ENCODE data around the gene SMG6. TPM values are rescaled to one million over a fixed set of nuclear protein-coding genes. Genes with fewer than 3 reads are reported as not detected.
A peak's percentile ranks its signal among the peaks of the same experiment; 100 is the strongest.

SMG6 gene
- total RNA-seq, 1 donor from 2014 or later = 9.2 TPM

GRCh38 chr17:2055292-2056205 is 248.0 kb downstream of the SMG6 start:
- FAIRE-seq = no peak
- Histone ChIP-seq H3K4me3 (ENCODE audit: low read depth, low read length) (peak overlapping the region; percentile 44), H3K27me3 (ENCODE audit: control insufficient read depth, insufficient read depth, low read length) (no peaks in the 10 kb centered on the region), H3K36me3 (ENCODE audit: control insufficient read depth, insufficient read depth, low read length) (peaks cover 2% of the 10 kb centered on the region)
- TF ChIP-seq CTCF (IDR thresholded peaks at IDR 0.05; ENCODE audit: insufficient read depth, low read length, severe bottlenecking) = no peak
- no peak for DNase-seq (ENCODE audit: low read depth)

DNA sequence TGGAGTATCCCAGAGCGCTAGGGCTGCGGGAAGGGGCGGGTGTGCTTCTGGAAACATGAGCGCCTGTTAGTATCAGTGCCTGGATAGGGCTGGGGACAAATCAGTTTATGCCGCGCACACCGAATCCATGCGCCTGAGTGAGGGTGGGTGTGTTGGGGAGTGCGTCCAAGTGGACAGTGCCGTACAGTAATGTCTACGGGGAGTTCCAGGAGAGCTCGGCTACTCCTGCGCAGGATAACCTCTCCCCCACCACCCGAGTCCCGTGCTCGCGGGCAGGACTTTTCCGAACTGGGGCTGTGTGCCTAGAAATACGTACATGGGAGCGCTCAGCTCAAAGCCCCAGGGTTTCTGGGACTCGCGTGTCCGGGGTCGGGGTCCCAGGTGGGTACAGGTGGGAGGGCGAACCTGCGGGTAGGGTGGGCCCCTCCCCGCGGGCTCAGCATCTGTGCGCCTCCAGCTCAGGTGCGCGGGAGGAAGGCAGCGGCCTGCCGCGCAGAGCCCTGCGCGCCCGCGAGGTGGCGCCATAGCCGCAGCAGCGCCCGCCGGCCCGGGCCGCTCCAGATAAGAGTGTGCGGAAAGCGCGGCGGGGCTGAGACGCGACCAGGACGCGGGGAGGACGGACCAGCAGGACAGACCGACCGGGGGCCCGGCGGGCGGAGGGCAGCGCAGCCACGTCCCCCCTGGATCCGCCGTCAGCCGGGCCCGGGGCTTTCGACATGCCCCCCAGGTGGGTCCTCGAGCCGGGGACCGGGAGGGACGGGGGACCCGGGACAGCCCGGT is 248.9 kb downstream of the SMG6 start, which contains the start of gene HIC1:
HIC1 (plus strand) TSS at position 592 of the 780 bp plus-strand sequence. CDS start 1,588 bp downstream, outside the sequence.
- peak; percentile 74 for TF ChIP-seq CTCF (IDR thresholded peaks at IDR 0.05; ENCODE audit: insufficient read depth, low read length, severe bottlenecking)
- Histone ChIP-seq H3K36me3 (ENCODE audit: control insufficient read depth, insufficient read depth, low read length) (peaks cover 2% of the 10 kb centered on the region), H3K27me3 (ENCODE audit: control insufficient read depth, insufficient read depth, low read length) (no peaks in the 10 kb centered on the region), H3K4me3 (ENCODE audit: low read depth, low read length) (peak within 1 kb of the TSS; percentile 44)
- FAIRE-seq = no peak
- peak; percentile 37 for DNase-seq (ENCODE audit: low read depth)

DNA sequence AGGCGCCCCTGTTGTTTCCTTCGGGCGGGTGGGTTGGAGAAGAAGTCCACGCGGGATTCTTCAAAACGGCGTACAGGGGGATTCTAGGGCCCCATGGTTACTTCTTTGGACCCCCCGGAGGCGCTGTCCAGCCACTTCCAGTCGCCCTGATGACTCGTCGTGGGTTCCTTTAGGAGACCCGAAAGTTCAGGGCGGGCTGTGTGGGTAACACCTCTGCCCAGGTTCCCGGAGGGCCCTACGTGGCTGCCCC is 249.4 kb downstream of the SMG6 start:
- peak overlapping the region; percentile 43 for H3K4me3 ChIP-seq (ENCODE audit: low read depth, low read length)
- H3K27me3 ChIP-seq (ENCODE audit: control insufficient read depth, insufficient read depth, low read length) = no peaks in the 10 kb centered on the region
- no peak for TF ChIP-seq CTCF (IDR thresholded peaks at IDR 0.05; ENCODE audit: insufficient read depth, low read length, severe bottlenecking)
- DNase-seq (ENCODE audit: low read depth) (no peak), FAIRE-seq (no peak)
- peaks cover 2% of the 10 kb centered on the region for H3K36me3 ChIP-seq (ENCODE audit: control insufficient read depth, insufficient read depth, low read length)

DNA sequence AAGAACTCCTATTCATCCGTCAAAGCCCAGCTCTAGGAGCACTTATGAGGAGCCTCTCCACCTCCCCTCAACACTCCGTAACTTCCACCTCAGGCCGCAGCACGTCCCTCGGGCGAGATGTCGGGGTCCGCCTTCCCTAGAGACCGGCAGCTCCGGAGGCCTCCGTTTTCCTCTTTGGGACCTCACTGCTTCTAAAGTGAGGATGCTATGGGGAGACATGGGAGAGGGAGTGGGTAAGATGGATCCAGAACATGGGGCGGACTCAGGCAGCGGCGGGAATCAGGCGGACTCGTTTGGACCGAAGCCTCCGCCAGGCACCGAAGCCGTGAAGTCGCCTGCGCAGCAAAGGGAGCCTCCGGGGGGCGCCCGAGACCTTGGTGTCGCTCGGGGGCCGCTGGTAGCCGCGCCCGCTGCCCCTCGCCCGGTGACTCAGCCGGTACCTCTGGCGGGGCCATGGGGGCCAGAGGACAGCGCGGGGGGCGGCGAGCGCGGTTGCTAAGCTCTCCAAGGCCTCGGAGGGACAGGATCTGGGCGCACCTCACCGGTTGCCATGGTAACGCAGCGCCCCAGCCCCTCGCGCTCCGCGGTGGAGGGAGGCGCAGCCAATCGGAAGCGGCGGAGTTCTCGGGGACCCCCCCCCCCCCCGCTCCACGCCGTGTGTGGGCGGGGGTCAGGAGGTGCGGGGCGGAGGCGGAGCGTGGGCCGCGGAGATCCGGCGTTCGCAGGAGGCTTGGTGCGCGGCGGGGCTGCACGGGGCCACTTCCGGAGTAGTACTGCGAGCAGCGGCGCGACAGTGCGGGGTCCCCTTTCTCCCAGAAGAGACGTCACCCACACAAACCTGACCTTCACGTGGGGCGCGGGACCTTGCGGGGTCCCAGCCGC is 250.0 kb downstream of the SMG6 start:
- H3K36me3 ChIP-seq (ENCODE audit: control insufficient read depth, insufficient read depth, low read length) = peaks cover 2% of the 10 kb centered on the region
- FAIRE-seq (no peak), DNase-seq (ENCODE audit: low read depth) (no peak)
- H3K4me3 ChIP-seq (ENCODE audit: low read depth, low read length) = peak overlapping the region; percentile 43
- TF ChIP-seq CTCF (IDR thresholded peaks at IDR 0.05; ENCODE audit: insufficient read depth, low read length, severe bottlenecking) = peak; percentile 69
- no peaks in the 10 kb centered on the region for H3K27me3 ChIP-seq (ENCODE audit: control insufficient read depth, insufficient read depth, low read length)

- FAIRE-seq = no peak
- Histone ChIP-seq H3K36me3 (ENCODE audit: control insufficient read depth, insufficient read depth, low read length) (no peaks in the 10 kb centered on the region), H3K27me3 (ENCODE audit: control insufficient read depth, insufficient read depth, low read length) (no peaks in the 10 kb centered on the region), H3K4me3 (ENCODE audit: low read depth, low read length) (no peak overlapping the region)
- no peak for DNase-seq (ENCODE audit: low read depth)
- no peak for TF ChIP-seq CTCF (IDR thresholded peaks at IDR 0.05; ENCODE audit: insufficient read depth, low read length, severe bottlenecking)
Measured at GRCh38 chr17:2051933-2052559, 251.5 kb downstream of the SMG6 start.

Measured in bronchial epithelial cell (primary cell).